Sigmoid colon (tissue), 3 donors: ENCODE data around the gene ADRB1.

Source experiments
- CTCF ChIP-seq, 4 experiments: fragments of 450-650 bp in 3 of 4; fragments of 200-600 bp in 1 of 4; IDR thresholded peaks; one replicate each; pipeline ENCODE4 v1.5.1; 2016 to 2019; ENCODE audit warnings: antibody characterized with exemption in 4 of 4, mild to moderate bottlenecking in 3 of 4, moderate library complexity in 2 of 4
- POLR2A ChIP-seq, 2 donors: fragments of 450-650 bp; IDR thresholded peaks; one replicate each; pipeline ENCODE4 v1.6.1; 2016; ENCODE audit warnings: antibody characterized with exemption in 2 of 2, mild to moderate bottlenecking in 2 of 2, moderate library complexity in 2 of 2

- TF ChIP-seq POLR2A (IDR thresholded peaks at IDR 0.05): no peak
- no peak for TF ChIP-seq CTCF (IDR thresholded peaks at IDR 0.05)
These were observed 43.1 kb upstream of the ADRB1 start for GRCh38 chr10:114000457-114001010.
